ENCODE data around the gene KHDC3L. TPM values are rescaled to one million over a fixed set of nuclear protein-coding genes. Genes with fewer than 3 reads are reported as not detected.

Gene KHDC3L, protein sequence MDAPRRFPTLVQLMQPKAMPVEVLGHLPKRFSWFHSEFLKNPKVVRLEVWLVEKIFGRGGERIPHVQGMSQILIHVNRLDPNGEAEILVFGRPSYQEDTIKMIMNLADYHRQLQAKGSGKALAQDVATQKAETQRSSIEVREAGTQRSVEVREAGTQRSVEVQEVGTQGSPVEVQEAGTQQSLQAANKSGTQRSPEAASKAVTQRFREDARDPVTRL
- total RNA-seq (2014; rRNA removed; shearing (Covaris generic)) (not detected in 2 replicates), polyA plus RNA-seq (2016; fragmentation: Nextera tagmentation; extraction: Ambion mirVana) (not detected in 2 replicates)

DNA sequence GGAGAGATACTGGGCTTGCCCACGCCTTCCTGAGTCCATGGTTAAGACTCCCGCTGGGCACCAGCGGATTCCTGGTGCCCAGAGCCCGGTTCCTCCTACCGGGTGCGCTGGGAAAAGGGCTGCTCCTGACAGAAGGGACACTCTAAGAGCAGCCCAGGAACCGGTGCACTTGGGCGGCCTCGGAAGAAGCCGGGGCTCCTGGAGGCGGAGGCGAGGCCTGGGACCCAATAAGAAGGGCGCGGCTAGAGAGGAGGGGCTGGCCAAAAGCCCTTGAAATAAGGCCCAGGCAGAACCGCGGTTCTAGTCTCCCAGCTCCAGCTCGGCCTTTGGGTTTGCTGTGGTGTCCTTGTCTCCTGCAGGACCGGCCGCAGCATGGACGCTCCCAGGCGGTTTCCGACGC is at the start of gene KHDC3L:
Gene KHDC3L, plus strand, starts transcription at position 301 of the 400 bp plus-strand sequence. Its CDS starts 72 bp downstream, at position 373.
- Histone ChIP-seq H3K79me2 (ENCODE audit: insufficient read depth) (no peaks in the 10 kb centered on the region), H3K4me2 (ENCODE audit: unreplicated experiment) (no peak within 1 kb of the TSS), H3K4me1 (ENCODE audit: insufficient read depth) (no peaks in the 10 kb centered on the region), H3K4me3 (no peak within 1 kb of the TSS), H3K9me2 (ENCODE audit: insufficient read depth) (no peaks in the 10 kb centered on the region), H3F3A (ENCODE audit: insufficient read depth) (no peaks in the 10 kb centered on the region), H3K27me3 (replicated peaks; ENCODE audit: insufficient read depth) (no peaks in the 10 kb centered on the region), H3K9me3 (ENCODE audit: low read depth) (no peaks in the 10 kb centered on the region), H3K9ac (no peak within 1 kb of the TSS), H3K27ac (no peak within 1 kb of the TSS), H4K20me1 (ENCODE audit: insufficient read depth) (no peaks in the 10 kb centered on the region), H2AFZ (no peak within 1 kb of the TSS), H3K36me3 (ENCODE audit: low read depth) (no peaks in the 10 kb centered on the region)
- WGBS, 2 experiments (ENCODE audit: low coverage in 1 of 2, low lambda C conversion rate in 2 of 2, missing lambda C conversion rate in 2 of 2), result 91 to 92% methylated on average over 23 of the region's 23 CpGs
- in situ Hi-C loops (cut with MboI), result no loop called here
- DNase-seq, result no peak
- TF ChIP-seq EZH2phosphoT487 (IDR thresholded peaks at IDR 0.05; ENCODE audit: insufficient read depth, low read depth), result no peak

DNA sequence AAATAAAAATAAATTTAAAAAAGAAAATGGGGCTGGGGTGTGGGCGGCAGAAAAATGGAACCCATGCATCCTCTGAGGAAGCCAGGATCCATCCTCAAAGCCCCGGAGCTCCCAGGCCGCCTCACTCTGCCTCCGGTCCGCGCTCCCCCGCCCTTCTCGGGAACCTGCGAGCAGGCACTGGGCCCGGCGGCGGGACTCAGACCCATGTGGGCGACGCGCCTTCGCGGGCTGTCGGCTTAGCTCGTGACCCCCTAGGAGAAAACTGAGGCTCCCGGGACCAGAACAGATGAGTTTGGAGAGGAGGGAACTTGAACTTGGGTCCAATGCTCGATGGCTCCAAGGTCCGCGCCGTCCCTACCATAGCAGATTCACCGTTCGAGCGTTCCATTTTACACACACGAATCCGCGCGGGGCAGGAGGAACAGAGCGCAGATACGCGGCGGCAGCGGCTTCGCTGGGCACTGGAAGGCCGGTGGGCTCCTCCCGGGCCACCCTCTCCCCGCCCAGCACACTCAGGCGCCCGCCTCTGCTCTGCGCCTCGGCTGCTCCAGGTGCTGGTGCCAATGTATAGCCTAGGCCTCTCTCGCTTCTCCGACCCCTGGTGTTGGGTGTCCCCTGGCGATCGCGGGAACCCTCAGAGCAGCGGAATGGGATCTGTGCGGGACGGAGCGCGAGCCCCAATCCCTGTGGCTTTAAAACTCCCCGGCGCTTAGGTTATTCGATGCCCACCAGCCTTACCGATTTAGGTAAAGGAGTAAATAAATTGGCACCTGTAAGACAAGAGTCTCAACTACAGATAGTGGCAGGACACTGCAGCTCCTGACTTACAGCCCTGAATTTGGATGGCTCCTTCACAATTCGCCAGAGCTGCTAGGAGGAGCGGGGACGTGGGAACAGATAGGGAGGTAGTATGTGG is 47.6 kb upstream of the KHDC3L start:
- no peak overlapping the region for H3K9ac ChIP-seq
- H2AFZ ChIP-seq, result peak overlapping the region; percentile 56
- H3K27me3 ChIP-seq (replicated peaks; ENCODE audit: insufficient read depth), result peaks cover 22% of the 10 kb centered on the region
- peak overlapping the region; percentile 48 for H3K4me2 ChIP-seq (ENCODE audit: unreplicated experiment)
- peak overlapping the region; percentile 40 for H3K4me3 ChIP-seq
- no peaks in the 10 kb centered on the region for H3K9me2 ChIP-seq (ENCODE audit: insufficient read depth)
- no peaks in the 10 kb centered on the region for H3K9me3 ChIP-seq (ENCODE audit: low read depth)
- H3K4me1 ChIP-seq (ENCODE audit: insufficient read depth), result no peaks in the 10 kb centered on the region
- in situ Hi-C loops (cut with MboI), result no loop called here
- DNase-seq, result peak; percentile 20
- TF ChIP-seq EZH2 (IDR thresholded peaks at IDR 0.05; ENCODE audit: insufficient read depth, poor library complexity, severe bottlenecking) (no peak), EZH2phosphoT487 (IDR thresholded peaks at IDR 0.05; ENCODE audit: insufficient read depth, low read depth) (no peak)
- no peaks in the 10 kb centered on the region for H3K36me3 ChIP-seq (ENCODE audit: low read depth)
- H4K20me1 ChIP-seq (ENCODE audit: insufficient read depth), result no peaks in the 10 kb centered on the region
- no peaks in the 10 kb centered on the region for H3K79me2 ChIP-seq (ENCODE audit: insufficient read depth)
- 20 to 25% methylated on average over 49 to 57 of the region's 61 CpGs for WGBS, 2 experiments (ENCODE audit: low coverage in 1 of 2, low lambda C conversion rate in 2 of 2, missing lambda C conversion rate in 2 of 2)
- H3F3A ChIP-seq (ENCODE audit: insufficient read depth), result no peaks in the 10 kb centered on the region
- no peak overlapping the region for H3K27ac ChIP-seq

- no peaks in the 10 kb centered on the region for H3K36me3 ChIP-seq (ENCODE audit: low read depth)
- H3K4me2 ChIP-seq (ENCODE audit: unreplicated experiment), result no peak overlapping the region
- no peak overlapping the region for H3K27ac ChIP-seq
- no peak overlapping the region for H3K9ac ChIP-seq
- in situ Hi-C loops (cut with MboI), result no loop called here
- H3K79me2 ChIP-seq (ENCODE audit: insufficient read depth), result no peaks in the 10 kb centered on the region
- no peaks in the 10 kb centered on the region for H3F3A ChIP-seq (ENCODE audit: insufficient read depth)
- no peaks in the 10 kb centered on the region for H3K4me1 ChIP-seq (ENCODE audit: insufficient read depth)
- TF ChIP-seq EZH2phosphoT487 (IDR thresholded peaks at IDR 0.05; ENCODE audit: insufficient read depth, low read depth) (no peak), EZH2 (IDR thresholded peaks at IDR 0.05; ENCODE audit: insufficient read depth, poor library complexity, severe bottlenecking) (no peak)
- no peak overlapping the region for H3K4me3 ChIP-seq
- no peaks in the 10 kb centered on the region for H3K9me2 ChIP-seq (ENCODE audit: insufficient read depth)
- H2AFZ ChIP-seq, result no peak overlapping the region
- H3K27me3 ChIP-seq (replicated peaks; ENCODE audit: insufficient read depth), result no peaks in the 10 kb centered on the region
- H4K20me1 ChIP-seq (ENCODE audit: insufficient read depth), result no peaks in the 10 kb centered on the region
- WGBS, 2 experiments (ENCODE audit: low coverage in 1 of 2, low lambda C conversion rate in 2 of 2, missing lambda C conversion rate in 2 of 2), result 88 to 94% methylated on average over 2 of the region's 2 CpGs
- no peak for DNase-seq
- no peaks in the 10 kb centered on the region for H3K9me3 ChIP-seq (ENCODE audit: low read depth)
These were observed 39.1 kb upstream of the KHDC3L start for GRCh38 chr6:73323323-73323722.

DNA sequence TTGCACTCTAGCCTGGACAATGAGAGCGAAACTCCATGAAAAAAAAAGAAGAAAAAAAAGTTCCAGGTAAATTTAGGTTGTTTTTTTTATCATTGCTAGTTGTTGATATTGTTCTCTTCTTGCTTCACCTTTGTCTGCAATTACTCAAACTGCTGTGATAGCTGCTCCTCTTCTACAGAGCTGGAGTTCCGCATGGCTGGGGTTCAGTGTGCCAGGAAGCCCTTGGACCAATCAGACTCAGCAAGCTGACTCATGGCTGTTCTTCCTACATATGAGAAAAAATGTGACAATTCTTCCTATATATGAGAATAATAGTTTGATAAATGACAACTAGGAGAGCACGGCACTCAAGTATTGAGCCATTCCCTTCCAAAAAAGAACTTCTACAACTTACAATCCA is 36.8 kb upstream of the KHDC3L start:
- Histone ChIP-seq H3F3A (ENCODE audit: insufficient read depth) (no peaks in the 10 kb centered on the region), H2AFZ (no peak overlapping the region), H3K36me3 (ENCODE audit: low read depth) (no peaks in the 10 kb centered on the region), H3K79me2 (ENCODE audit: insufficient read depth) (no peaks in the 10 kb centered on the region), H4K20me1 (ENCODE audit: insufficient read depth) (no peaks in the 10 kb centered on the region), H3K9ac (no peak overlapping the region), H3K9me2 (ENCODE audit: insufficient read depth) (no peaks in the 10 kb centered on the region), H3K9me3 (ENCODE audit: low read depth) (no peaks in the 10 kb centered on the region), H3K4me2 (ENCODE audit: unreplicated experiment) (no peak overlapping the region), H3K4me3 (no peak overlapping the region), H3K27me3 (replicated peaks; ENCODE audit: insufficient read depth) (no peaks in the 10 kb centered on the region), H3K4me1 (ENCODE audit: insufficient read depth) (no peaks in the 10 kb centered on the region), H3K27ac (no peak overlapping the region)
- WGBS, 2 experiments (ENCODE audit: low coverage in 1 of 2, low lambda C conversion rate in 2 of 2, missing lambda C conversion rate in 2 of 2), result 95 to 96% methylated on average over 3 of the region's 3 CpGs
- in situ Hi-C loops (cut with MboI), result no loop called here
- TF ChIP-seq EZH2 (IDR thresholded peaks at IDR 0.05; ENCODE audit: insufficient read depth, poor library complexity, severe bottlenecking) (no peak), EZH2phosphoT487 (IDR thresholded peaks at IDR 0.05; ENCODE audit: insufficient read depth, low read depth) (no peak)
- no peak for DNase-seq

All from GM23248 (cell line).